Transverse colon (tissue), 4 donors: ENCODE data around the gene F2RL1. TPM values are rescaled to one million over a fixed set of nuclear protein-coding genes. Genes with fewer than 3 reads are reported as not detected.

ENCODE experiments used
- DNase-seq: peaks from one replicate; pipeline ENCODE4 v3.0.0-alpha.2; 2019
- H3K27ac ChIP-seq, 4 donors: fragments of 200-600 bp; sonication (generic); 2 replicates each; pipeline ENCODE4 v1.5.1; 2016 to 2018; ENCODE audit warnings: inconsistent platforms in 4 of 4
- H3K27me3 ChIP-seq: fragments of 200-600 bp; sonication (generic); 2 replicates; pipeline ENCODE4 v1.5.1; 2017; ENCODE audit warnings: inconsistent platforms
- H3K36me3 ChIP-seq, 4 donors: fragments of 200-600 bp; sonication (generic); 2 replicates each; pipeline ENCODE4 v1.5.1; 2017 to 2019; ENCODE audit warnings: inconsistent platforms in 4 of 4
- H3K4me1 ChIP-seq, 4 donors: fragments of 200-600 bp; sonication (generic); 2 replicates each; pipeline ENCODE4 v1.5.1; 2017 to 2020; ENCODE audit warnings: inconsistent platforms in 4 of 4
- H3K4me3 ChIP-seq, 4 donors: fragments of 200-600 bp; sonication (generic); 1 replicate in 1 of 4; 2 replicates in 3 of 4; pipeline versions ENCODE4 v1.5.1 to v1.6.1; 2017 to 2019; ENCODE audit warnings: inconsistent platforms in 4 of 4
- H3K9me3 ChIP-seq, 2 donors: fragments of 200-600 bp; sonication (generic); 2 replicates each; pipeline ENCODE4 v1.5.1; 2017 to 2019; ENCODE audit warnings: inconsistent platforms in 2 of 2
- EP300 ChIP-seq: sonication (generic); formaldehyde crosslinking; IDR thresholded peaks from one replicate; pipeline ENCODE4 v1.6.1; 2017; ENCODE audit warnings: antibody characterized with exemption, low read depth
- POLR2A ChIP-seq: fragments of 450-650 bp; IDR thresholded peaks from one replicate; pipeline ENCODE4 v1.6.1; 2016; ENCODE audit warnings: antibody characterized with exemption, mild to moderate bottlenecking, moderate library complexity
- POLR2AphosphoS5 ChIP-seq, 3 donors: sonication (generic); formaldehyde crosslinking; IDR thresholded peaks; one replicate each; pipeline ENCODE4 v1.6.1; 2016; ENCODE audit warnings: antibody characterized with exemption in 3 of 3
- WGBS, 2 donors: methylation state at CpG; one replicate each; pipeline ENCODE4 v1.1.5; 2018; ENCODE audit warnings: low coverage in 1 of 2; 5-methylcytosine and 5-hydroxymethylcytosine counted together
- in situ Hi-C, 4 donors: fragments of 200-750 bp; cut with MboI; loops; one replicate each; pipeline versions ENCODE4 v1.15.0 to v1.15.1; 2017; ENCODE audit warnings: low sequenced_read_pairs in 3 of 4, low pct_ligation_motif_present in 1 of 4, low pct_unique_long_range_greater_than_20kb in 1 of 4
- intact Hi-C: fragments of 100-400 bp; cut with DNase I; formaldehyde crosslinking; loops from one replicate; pipeline ENCODE4 v1.15.1; 2023; ENCODE audit warnings: low total_unique reads
- total RNA-seq, 4 donors: library from RNA; depleted of rRNA; stranded (reverse); fragments of >200 nt; gene quantifications; one replicate each; pipeline ENCODE4 v1.1.0, GENCODE V29; 2016
- TF ChIP-seq, protein P1 (sequence below), 5 experiments: fragments of 200-600 bp in 3 of 5; fragments of 450-650 bp in 2 of 5; sonication (generic) in 3 of 5; IDR thresholded peaks; 1 replicate in 2 of 5; 2 replicates in 3 of 5; pipeline ENCODE4 v1.5.1; 2016 to 2017; ENCODE audit warnings: antibody characterized with exemption in 5 of 5, inconsistent platforms in 3 of 5, mild to moderate bottlenecking in 2 of 5, moderate library complexity in 1 of 5

The F2RL1 gene
- total RNA-seq, 4 donors from 2014 or later = 38.8 to 209 (median 92.1) TPM

DNA sequence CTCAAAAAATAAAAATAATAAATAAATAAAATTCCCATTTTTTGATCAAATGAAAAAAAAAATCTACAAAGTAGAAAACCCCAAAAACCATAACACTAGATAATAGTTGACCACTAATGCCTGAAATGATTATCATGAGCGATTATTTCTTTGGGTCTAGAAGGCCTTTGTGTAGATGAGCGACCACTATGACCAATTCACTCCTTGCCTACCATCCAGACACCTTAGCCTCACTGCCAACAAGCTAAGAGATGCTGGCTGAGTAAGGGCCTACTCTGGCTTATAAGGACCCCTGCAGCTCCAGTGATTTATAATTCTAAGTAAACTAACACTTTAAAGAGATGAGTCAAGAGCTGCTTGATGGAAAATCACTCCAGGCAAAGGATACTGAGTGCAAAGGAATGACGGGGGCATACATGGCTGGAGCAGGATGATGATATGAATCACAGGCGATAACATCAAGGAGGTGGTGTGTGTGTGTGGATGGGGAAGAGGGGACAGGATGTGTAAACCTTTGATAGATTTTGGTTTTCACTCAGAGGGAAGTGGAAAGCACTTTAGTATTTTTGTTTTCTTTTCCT is 4.8 kb upstream of the F2RL1 start:
- Histone ChIP-seq H3K27ac (no peak overlapping the region), H3K36me3 (no peaks in the 10 kb centered on the region), H3K4me3 (no peak overlapping the region), H3K9me3 (no peaks in the 10 kb centered on the region), H3K27me3 (peaks cover 8% of the 10 kb centered on the region), H3K4me1 (peaks cover 0 to 10% (median 7%) of the 10 kb centered on the region in 4 donors)
- intact Hi-C loops (no loop called here), in situ Hi-C loops (no loop called here)
- DNase-seq = no peak
- TF ChIP-seq POLR2AphosphoS5 (IDR thresholded peaks at IDR 0.05) = no peak
- no peak for TF ChIP-seq POLR2A
- WGBS, 2 donors = 79 to 83% methylated on average over 4 of the region's 4 CpGs

DNA sequence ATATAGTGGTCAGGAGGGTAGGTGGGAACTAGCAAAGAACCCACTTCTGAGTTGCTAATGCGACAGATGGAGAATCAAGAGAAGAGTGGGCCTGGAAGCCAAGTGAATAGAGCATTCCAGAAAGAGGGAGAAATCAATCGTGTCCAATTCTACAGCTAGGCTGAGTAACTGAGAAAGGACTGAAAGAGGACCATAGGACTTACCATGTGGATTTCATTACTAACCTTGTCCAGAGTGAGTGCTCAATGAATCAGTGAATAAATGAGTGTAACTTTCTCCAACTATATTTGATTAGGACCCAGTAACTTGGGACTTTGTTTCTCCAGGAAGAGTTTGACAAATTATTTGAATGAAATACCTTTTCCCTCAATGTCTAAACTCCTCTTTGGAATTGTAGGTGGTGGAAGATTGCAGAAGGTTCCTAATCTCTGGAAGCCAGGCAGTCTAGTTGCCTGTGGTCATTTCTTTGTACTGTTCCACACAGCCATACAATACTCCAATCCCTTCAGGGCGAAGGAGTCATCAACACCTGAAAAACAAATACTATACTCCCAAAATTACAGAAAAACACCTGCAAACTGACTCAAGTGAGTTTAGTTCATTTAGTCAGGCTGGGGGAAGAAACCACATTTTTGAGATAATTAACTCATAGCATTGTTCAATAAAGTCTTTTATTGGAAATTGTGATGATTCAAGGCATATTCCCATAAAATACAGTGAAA is 2.6 kb upstream of the F2RL1 start:
- H3K27me3 ChIP-seq = peaks cover 20% of the 10 kb centered on the region
- no peak for DNase-seq
- no peaks in the 10 kb centered on the region for H3K36me3 ChIP-seq
- H3K4me1 ChIP-seq = peaks cover 0 to 17% (median 8%) of the 10 kb centered on the region in 4 donors
- no peaks in the 10 kb centered on the region for H3K9me3 ChIP-seq
- H3K27ac ChIP-seq = no peak overlapping the region
- in situ Hi-C loops = no loop called here
- no peak overlapping the region for H3K4me3 ChIP-seq
- no peak for TF ChIP-seq POLR2AphosphoS5 (IDR thresholded peaks at IDR 0.05)
- TF ChIP-seq, protein P1, sequence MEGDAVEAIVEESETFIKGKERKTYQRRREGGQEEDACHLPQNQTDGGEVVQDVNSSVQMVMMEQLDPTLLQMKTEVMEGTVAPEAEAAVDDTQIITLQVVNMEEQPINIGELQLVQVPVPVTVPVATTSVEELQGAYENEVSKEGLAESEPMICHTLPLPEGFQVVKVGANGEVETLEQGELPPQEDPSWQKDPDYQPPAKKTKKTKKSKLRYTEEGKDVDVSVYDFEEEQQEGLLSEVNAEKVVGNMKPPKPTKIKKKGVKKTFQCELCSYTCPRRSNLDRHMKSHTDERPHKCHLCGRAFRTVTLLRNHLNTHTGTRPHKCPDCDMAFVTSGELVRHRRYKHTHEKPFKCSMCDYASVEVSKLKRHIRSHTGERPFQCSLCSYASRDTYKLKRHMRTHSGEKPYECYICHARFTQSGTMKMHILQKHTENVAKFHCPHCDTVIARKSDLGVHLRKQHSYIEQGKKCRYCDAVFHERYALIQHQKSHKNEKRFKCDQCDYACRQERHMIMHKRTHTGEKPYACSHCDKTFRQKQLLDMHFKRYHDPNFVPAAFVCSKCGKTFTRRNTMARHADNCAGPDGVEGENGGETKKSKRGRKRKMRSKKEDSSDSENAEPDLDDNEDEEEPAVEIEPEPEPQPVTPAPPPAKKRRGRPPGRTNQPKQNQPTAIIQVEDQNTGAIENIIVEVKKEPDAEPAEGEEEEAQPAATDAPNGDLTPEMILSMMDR (IDR thresholded peaks at IDR 0.05) = no peak
- no peak for TF ChIP-seq POLR2A
- no peak for TF ChIP-seq EP300
- WGBS, 2 donors = 91 to 94% methylated on average over 3 of the region's 3 CpGs
- intact Hi-C loops = no loop called here

DNA sequence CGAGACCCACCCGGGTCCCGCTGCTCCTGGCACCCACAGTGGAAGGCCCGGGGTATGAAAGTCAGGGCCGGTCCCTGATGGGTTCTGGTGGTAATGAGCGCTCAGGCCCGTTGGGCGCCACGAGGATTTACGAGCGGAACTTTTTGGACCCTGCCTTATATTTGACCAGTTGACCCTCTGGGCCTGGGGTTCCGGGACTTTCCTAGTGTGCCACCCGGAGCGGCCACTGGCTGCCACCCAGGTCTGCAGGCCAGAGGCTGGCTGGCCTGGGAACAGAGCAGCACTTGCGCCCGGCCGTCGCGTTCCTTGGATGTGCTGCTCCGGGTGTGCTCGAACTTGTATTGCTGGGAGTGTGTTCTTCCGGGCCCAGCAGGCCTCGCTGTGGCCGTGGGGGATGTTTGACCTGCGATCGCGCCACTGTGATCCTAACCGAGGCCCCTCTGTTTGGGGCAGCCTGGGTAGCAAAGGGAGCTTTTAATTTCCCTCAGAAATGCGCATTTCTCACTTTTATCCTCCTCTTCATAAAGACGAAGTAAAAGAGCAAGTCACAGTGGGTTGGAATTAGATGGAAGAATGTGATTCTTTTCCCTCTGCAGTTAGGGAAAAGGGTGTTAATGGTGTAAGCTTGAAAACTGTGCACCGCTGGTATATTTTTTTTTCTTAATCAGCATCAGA is 1.2 kb downstream of the F2RL1 start:
- WGBS, 2 donors = 27 to 44% methylated on average over 3 to 22 of the region's 31 CpGs
- Histone ChIP-seq H3K36me3 (no peaks in the 10 kb centered on the region), H3K4me1 (peaks cover 0 to 30% (median 22%) of the 10 kb centered on the region in 4 donors), H3K4me3 (peak overlapping the region; percentile 50 to 83 (median 62)), H3K27me3 (peaks cover 20% of the 10 kb centered on the region), H3K27ac (peak overlapping the region; percentile 88 to 93 (median 89)), H3K9me3 (no peaks in the 10 kb centered on the region)
- in situ Hi-C loops = no loop called here
- TF ChIP-seq POLR2AphosphoS5 (IDR thresholded peaks at IDR 0.05) (no peak), POLR2A (no peak), EP300 (no peak)
- TF ChIP-seq, protein P1 (IDR thresholded peaks at IDR 0.05) = no peak
- DNase-seq = peak; percentile 28
- intact Hi-C loops = no loop called here

DNA sequence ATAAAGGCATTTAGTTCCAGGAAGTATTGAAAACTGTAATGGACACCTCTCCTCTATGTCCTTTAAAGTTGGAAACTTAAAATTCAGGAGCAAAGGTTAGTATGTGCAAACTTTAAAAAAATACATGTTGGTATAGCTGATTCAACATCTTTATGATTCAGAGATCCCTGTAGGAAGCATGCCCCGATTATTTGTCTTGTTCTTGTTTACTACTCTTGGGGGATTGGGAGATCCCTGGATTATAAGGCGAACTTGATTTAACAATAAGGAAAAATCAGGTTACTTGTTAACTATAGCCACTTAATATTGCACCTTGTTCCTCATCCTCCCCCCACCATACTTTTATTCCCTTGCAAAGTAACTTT is 1.7 kb downstream of the F2RL1 start:
- intact Hi-C loops (no loop called here), in situ Hi-C loops (no loop called here)
- no peaks in the 10 kb centered on the region for H3K9me3 ChIP-seq
- H3K27ac ChIP-seq = peak overlapping the region; percentile 88 to 93 (median 89)
- no peak for DNase-seq
- peak overlapping the region in 3 of 4 donors; percentile 56 to 83 (median 68) for H3K4me3 ChIP-seq
- no peaks in the 10 kb centered on the region for H3K36me3 ChIP-seq
- WGBS, 2 donors = 30 to 55% methylated on average over 2 of the region's 2 CpGs
- TF ChIP-seq POLR2A (no peak), EP300 (no peak), POLR2AphosphoS5 (IDR thresholded peaks at IDR 0.05) (peak in 1 of 3 donors; percentile 9)
- TF ChIP-seq, protein P1 (IDR thresholded peaks at IDR 0.05) = no peak
- peaks cover 20% of the 10 kb centered on the region for H3K27me3 ChIP-seq
- H3K4me1 ChIP-seq = peaks cover 0 to 34% (median 25%) of the 10 kb centered on the region in 4 donors
